GM23248 (cell line): Measurements from ENCODE around the gene FBN3. TPM values are rescaled to one million over a fixed set of nuclear protein-coding genes. Genes with fewer than 3 reads are reported as not detected.

Source experiments
- DNase-seq: peaks from one replicate; pipeline ENCODE4 v3.0.0-alpha.2; 2015
- H2AFZ ChIP-seq: fragments of 200-600 bp; sonication (generic); 2 replicates; pipeline ENCODE4 v1.6.1; 2016; ENCODE audit warnings: antibody characterized with exemption
- H3F3A ChIP-seq: fragments of 200-600 bp; sonication (generic); 2 replicates; pipeline ENCODE4 v1.6.1; 2016; ENCODE audit warnings: mild to moderate bottlenecking, antibody characterized with exemption, mixed run types; ENCODE audit not compliant: insufficient read depth
- H3K27ac ChIP-seq: fragments of 200-600 bp; sonication (generic); 2 replicates; pipeline ENCODE4 v1.5.1; 2016; ENCODE audit warnings: mild to moderate bottlenecking
- H3K27me3 ChIP-seq: fragments of 200-600 bp; sonication (generic); replicated peaks from 2 replicates; pipeline ENCODE4 v1.6.1; 2016; ENCODE audit warnings: mild to moderate bottlenecking; ENCODE audit not compliant: insufficient read depth
- H3K36me3 ChIP-seq: fragments of 200-600 bp; sonication (generic); 2 replicates; pipeline ENCODE4 v1.6.1; 2016; ENCODE audit warnings: low read depth, mild to moderate bottlenecking
- H3K4me1 ChIP-seq: fragments of 200-600 bp; sonication (generic); 2 replicates; pipeline ENCODE4 v1.6.1; 2016; ENCODE audit warnings: mild to moderate bottlenecking; ENCODE audit not compliant: insufficient read depth
- H3K4me2 ChIP-seq: fragments of 200-600 bp; sonication (generic); one replicate; pipeline ENCODE4 v1.6.1; 2016; ENCODE audit warnings: mild to moderate bottlenecking; ENCODE audit not compliant: unreplicated experiment
- H3K4me3 ChIP-seq: fragments of 200-600 bp; sonication (generic); 2 replicates; pipeline ENCODE4 v1.5.1; 2016; ENCODE audit warnings: mild to moderate bottlenecking
- H3K79me2 ChIP-seq: fragments of 200-600 bp; sonication (generic); 2 replicates; pipeline ENCODE4 v1.6.1; 2016; ENCODE audit warnings: mild to moderate bottlenecking; ENCODE audit not compliant: insufficient read depth
- H3K9ac ChIP-seq: fragments of 200-600 bp; sonication (generic); 2 replicates; pipeline ENCODE4 v1.6.1; 2016; ENCODE audit warnings: mild to moderate bottlenecking
- H3K9me2 ChIP-seq: fragments of 200-600 bp; sonication (generic); 2 replicates; pipeline ENCODE4 v1.6.1; 2016; ENCODE audit warnings: mixed run types, mild to moderate bottlenecking, moderate library complexity; ENCODE audit not compliant: insufficient read depth
- H3K9me3 ChIP-seq: fragments of 200-600 bp; sonication (generic); one replicate; pipeline ENCODE4 v1.6.1; 2017; ENCODE audit warnings: low read depth
- H4K20me1 ChIP-seq: fragments of 200-600 bp; sonication (generic); 2 replicates; pipeline ENCODE4 v1.6.0; 2016; ENCODE audit not compliant: insufficient read depth
- EZH2 ChIP-seq: fragments of 200-600 bp; sonication (generic); IDR thresholded peaks from 2 replicates; pipeline ENCODE4 v1.6.1; 2018; ENCODE audit warnings: antibody characterized with exemption, mild to moderate bottlenecking; ENCODE audit not compliant: insufficient read depth, poor library complexity, severe bottlenecking
- EZH2phosphoT487 ChIP-seq: fragments of 200-600 bp; sonication (generic); IDR thresholded peaks from 2 replicates; pipeline ENCODE4 v1.6.1; 2018; ENCODE audit warnings: antibody characterized with exemption, moderate library complexity, mild to moderate bottlenecking, low read depth; ENCODE audit not compliant: insufficient read depth
- WGBS, 2 experiments: methylation state at CpG; one replicate each; pipeline ENCODE4 v1.1.6; 2015 to 2017; ENCODE audit warnings: low lambda C conversion rate in 2 of 2, low coverage in 1 of 2; ENCODE audit errors: missing lambda C conversion rate in 2 of 2; 5-methylcytosine and 5-hydroxymethylcytosine counted together
- in situ Hi-C: fragments of 300-500 bp; cut with MboI; formaldehyde crosslinking; loops from 2 replicates; pipeline ENCODE4 v1.15.0; 2020
- polyA plus RNA-seq: library from polyadenylated mRNA; unstranded; fragments of >200 nt; fragmentation: Nextera tagmentation; extraction: Ambion mirVana; gene quantifications from 2 replicates; pipeline ENCODE4 v1.2.1, GENCODE V29; 2016
- total RNA-seq: library from RNA; depleted of rRNA; stranded (reverse); fragments of >200 nt; shearing (Covaris generic); gene quantifications from 2 replicates; pipeline ENCODE4 v1.2.3, GENCODE V29; 2014

The FBN3 gene
- total and polyA plus RNA-seq, 2 experiments from 2014 or later = not detected

DNA sequence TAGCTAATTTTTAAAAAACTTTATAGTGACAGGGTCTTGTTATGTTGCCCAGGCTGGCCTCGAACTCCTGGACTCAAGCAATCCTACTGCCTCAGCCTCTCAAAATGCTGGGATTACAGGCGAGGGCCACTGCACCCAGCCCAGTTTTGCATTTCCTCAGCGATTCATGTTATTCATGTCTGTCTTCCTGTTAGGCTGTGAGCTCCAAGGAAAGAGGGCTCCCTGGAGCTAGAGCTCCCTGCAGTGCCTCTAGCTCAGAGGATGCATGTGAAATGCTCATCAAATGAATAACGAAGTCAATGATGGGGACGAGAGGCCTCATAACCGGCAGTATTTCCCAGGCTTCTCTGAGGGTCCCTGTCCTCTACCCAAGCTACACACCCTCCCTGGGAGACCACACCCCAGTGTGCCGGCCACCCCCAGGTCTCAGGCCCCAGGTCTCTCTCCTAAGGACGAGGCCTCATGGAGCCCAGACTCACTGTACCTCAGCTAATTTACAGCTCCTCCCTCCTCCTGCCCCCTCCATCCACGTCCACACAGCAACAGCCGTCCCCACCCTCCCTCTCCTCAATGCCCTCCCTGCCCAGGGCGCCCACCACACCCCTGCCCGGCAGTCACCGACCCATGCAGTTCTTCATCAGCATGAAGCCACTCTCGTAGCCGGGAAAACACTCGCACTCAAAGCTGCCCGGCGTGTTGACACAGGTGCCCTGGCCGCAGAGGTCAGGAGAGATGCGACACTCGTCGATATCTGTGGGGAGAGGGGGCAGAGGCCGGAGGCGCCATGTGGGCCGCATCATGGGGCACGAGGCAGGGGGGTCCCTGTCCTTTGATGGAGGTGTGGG lies 28.5 kb downstream of the FBN3 start:
- Histone ChIP-seq H3K4me2 (no peak overlapping the region), H3K4me1 (no peaks in the 10 kb centered on the region), H3K27ac (no peak overlapping the region), H2AFZ (no peak overlapping the region), H3K9me2 (no peaks in the 10 kb centered on the region), H3F3A (no peaks in the 10 kb centered on the region), H3K9me3 (no peaks in the 10 kb centered on the region), H3K27me3 (no peaks in the 10 kb centered on the region), H3K9ac (no peak overlapping the region), H3K4me3 (no peak overlapping the region), H4K20me1 (no peaks in the 10 kb centered on the region), H3K36me3 (no peaks in the 10 kb centered on the region), H3K79me2 (no peaks in the 10 kb centered on the region)
- in situ Hi-C loops = no loop called here
- no peak for TF ChIP-seq EZH2
- WGBS, 2 experiments = 64% methylated on average over 22 to 26 of the region's 26 CpGs
- DNase-seq = no peak

DNA sequence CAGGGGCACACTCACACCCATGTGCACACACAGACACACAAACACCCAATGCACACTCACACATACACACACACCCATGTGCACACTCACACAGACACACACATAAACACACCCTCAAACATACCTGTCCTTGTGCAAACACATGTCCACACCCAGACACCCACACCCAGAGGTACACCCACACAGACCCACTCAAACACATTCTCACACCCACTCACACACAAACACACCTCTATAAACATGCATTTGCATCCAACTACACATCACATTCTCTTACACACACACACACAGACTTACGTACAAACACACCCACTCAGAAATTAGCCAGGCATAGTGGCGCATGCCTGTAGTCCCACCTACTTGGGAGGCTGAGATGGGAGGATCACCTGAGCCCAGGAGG lies 31.4 kb downstream of the FBN3 start:
- in situ Hi-C loops = no loop called here
- 59 to 66% methylated on average over 2 of the region's 2 CpGs for WGBS, 2 experiments

DNA sequence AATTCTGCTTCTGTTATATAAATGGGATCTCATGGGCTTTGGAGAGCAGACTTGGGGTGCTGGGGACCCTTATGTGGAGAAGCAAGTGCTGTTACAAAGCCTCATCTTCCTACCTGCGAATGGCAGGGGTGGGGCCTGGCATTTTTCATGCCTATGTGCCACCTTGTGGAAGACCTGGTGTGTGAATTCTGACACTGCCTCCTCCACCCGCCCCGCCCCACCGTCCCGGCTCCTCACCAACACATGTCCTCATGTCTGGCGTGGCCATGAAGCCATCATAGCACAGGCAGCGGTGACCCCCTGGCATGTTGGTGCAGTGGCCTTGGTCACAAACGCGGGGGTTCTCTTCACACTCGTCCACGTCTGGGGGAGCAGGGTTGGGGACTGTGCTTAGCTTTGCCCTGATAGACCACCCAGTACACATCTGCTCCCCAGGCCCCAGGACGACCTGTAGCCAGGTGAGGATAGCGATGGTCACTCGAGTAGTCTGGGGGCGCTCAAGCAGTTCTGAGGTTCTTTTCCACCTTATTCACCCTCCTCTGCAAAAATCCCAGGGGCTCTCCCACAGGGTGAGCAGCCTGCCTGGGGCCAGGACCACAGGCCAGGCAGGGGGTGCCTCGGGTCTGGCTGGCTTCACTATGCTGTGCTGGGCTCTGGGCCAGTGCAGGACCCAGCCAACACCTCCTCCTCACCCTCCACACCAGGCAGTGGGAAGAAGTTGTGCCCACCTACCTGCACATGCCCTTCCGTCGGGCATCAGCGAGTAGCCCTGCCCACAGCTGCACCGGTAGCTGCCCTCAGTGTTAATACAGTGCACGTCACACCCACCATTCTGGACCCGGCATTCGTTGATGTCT lies 32.7 kb downstream of the FBN3 start:
- no peaks in the 10 kb centered on the region for H3K36me3 ChIP-seq
- no peak overlapping the region for H3K4me2 ChIP-seq
- WGBS, 2 experiments = 58 to 65% methylated on average over 23 of the region's 23 CpGs
- H3K4me3 ChIP-seq = no peak overlapping the region
- H3K79me2 ChIP-seq = no peaks in the 10 kb centered on the region
- no peak overlapping the region for H3K27ac ChIP-seq
- no peaks in the 10 kb centered on the region for H4K20me1 ChIP-seq
- no peak overlapping the region for H3K9ac ChIP-seq
- in situ Hi-C loops = no loop called here
- no peak overlapping the region for H2AFZ ChIP-seq
- no peaks in the 10 kb centered on the region for H3F3A ChIP-seq
- TF ChIP-seq EZH2 (no peak), EZH2phosphoT487 (no peak)
- no peaks in the 10 kb centered on the region for H3K9me2 ChIP-seq
- H3K27me3 ChIP-seq = no peaks in the 10 kb centered on the region
- H3K4me1 ChIP-seq = no peaks in the 10 kb centered on the region
- no peak for DNase-seq
- H3K9me3 ChIP-seq = no peaks in the 10 kb centered on the region

More for the DNA sequence above, 31.4 kb downstream of the FBN3 start:
- H3K27me3 ChIP-seq = no peaks in the 10 kb centered on the region
- H3K9me3 ChIP-seq = no peaks in the 10 kb centered on the region
- no peak overlapping the region for H2AFZ ChIP-seq
- no peak overlapping the region for H3K9ac ChIP-seq
- H3K4me2 ChIP-seq = no peak overlapping the region
- H3F3A ChIP-seq = no peaks in the 10 kb centered on the region
- H3K4me1 ChIP-seq = no peaks in the 10 kb centered on the region
- H4K20me1 ChIP-seq = no peaks in the 10 kb centered on the region
- no peak for DNase-seq
- H3K79me2 ChIP-seq = no peaks in the 10 kb centered on the region
- TF ChIP-seq EZH2phosphoT487 = no peak
- no peak for TF ChIP-seq EZH2
- H3K9me2 ChIP-seq = no peaks in the 10 kb centered on the region
- no peaks in the 10 kb centered on the region for H3K36me3 ChIP-seq
- no peak overlapping the region for H3K4me3 ChIP-seq
- no peak overlapping the region for H3K27ac ChIP-seq

DNA sequence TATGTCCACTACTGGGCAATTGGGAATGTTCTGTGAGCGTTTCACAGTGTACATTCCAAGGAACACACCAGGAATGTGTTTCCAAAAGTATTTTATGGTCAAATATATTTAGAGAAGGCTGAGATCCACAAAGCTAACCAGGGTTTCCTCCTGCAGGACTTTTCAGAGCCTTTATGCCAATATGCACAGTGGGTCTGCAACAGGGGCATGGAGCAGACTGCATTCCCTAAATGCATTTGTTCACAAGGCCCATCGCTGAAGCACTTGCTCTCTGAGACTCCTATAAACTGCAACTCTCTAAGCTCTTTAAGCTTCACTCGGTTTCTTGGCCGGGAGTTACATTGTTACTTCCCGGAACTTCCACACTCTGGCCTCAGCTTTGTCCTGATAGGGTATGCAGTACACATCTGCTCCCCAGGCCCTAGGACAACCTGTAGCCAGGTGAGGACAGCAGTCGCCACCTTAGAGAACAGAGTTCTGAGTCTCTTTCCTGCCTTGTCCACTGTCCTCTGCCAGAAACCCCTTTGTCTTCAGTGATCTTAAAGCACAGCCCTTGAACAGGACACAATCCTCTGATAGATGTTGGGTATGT lies 33.5 kb downstream of the FBN3 start:
- no peak overlapping the region for H3K4me3 ChIP-seq
- no peaks in the 10 kb centered on the region for H3K9me3 ChIP-seq
- no peak for DNase-seq
- no peak overlapping the region for H3K9ac ChIP-seq
- H3K27me3 ChIP-seq = no peaks in the 10 kb centered on the region
- 40 to 48% methylated on average over 6 of the region's 6 CpGs for WGBS, 2 experiments
- no peaks in the 10 kb centered on the region for H3K79me2 ChIP-seq
- H3K4me1 ChIP-seq = no peaks in the 10 kb centered on the region
- H4K20me1 ChIP-seq = no peaks in the 10 kb centered on the region
- no peaks in the 10 kb centered on the region for H3F3A ChIP-seq
- H3K27ac ChIP-seq = no peak overlapping the region
- no peaks in the 10 kb centered on the region for H3K9me2 ChIP-seq
- no peak for TF ChIP-seq EZH2
- no peak for TF ChIP-seq EZH2phosphoT487
- H3K36me3 ChIP-seq = no peaks in the 10 kb centered on the region
- no peak overlapping the region for H3K4me2 ChIP-seq
- H2AFZ ChIP-seq = no peak overlapping the region
- in situ Hi-C loops = no loop called here
